NCI-H2081 treated with DMSO at 0.1 percent for 48 hours (cell line): Measurements from ENCODE around the gene KCNK13.
"Not testable (repeated sequence)": the region's sequence is repeated elsewhere in the genome, so short reads cannot be mapped to it uniquely, and the experiment has no call there.

Experiments
- DNase-seq: peaks from one replicate; lab custom pipeline; 2025; lab: John Stamatoyannopoulos, UW

KCNK13 gene

DNA sequence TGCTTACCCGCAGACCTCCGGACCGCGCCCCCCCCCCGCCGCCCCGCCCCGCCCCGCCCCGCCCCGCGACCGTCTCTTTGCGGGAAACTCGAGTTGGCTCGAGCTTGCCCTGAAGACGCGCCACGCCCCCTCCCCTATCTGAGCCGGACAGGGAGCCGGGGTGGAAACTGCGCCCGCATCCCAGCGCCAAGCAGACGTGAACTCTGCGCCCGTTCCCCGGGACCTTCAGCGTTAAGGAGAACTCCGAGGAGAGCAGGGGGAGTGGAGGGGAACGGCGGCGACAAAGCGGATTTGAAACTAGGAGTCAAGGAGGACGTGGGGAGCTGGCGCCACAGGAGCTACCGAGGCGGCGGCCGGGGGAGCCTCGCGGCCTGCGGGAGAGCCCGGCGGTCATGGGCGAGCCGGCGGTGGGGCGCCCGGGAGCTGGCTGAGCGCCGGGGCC lies at the start of gene KCNK13:
Gene KCNK13, plus strand, starts transcription at position 310 of the 442 bp plus-strand sequence. CDS start 212 bp downstream, outside the sequence.
- DNase-seq = no peak

DNA sequence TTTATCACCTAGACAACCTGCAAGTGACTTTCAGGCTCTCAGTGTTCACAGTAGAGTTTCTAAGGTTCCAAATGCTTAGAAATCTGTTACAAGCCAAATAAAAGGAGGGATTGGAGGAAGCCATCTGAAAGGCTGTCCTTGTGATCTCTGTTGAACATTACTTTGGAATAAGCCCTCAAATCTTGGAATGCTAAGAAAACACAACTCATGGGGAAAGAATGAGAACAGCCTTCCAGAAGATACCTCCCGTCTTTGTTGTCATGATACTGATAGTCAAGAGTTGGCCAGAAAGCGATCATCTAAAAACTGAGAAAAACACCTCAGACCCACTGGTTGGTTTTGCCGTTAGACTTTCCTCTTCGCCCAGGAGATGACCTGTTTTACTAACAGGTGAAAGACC lies 44.4 kb upstream of the KCNK13 start:
- no peak for DNase-seq

DNA sequence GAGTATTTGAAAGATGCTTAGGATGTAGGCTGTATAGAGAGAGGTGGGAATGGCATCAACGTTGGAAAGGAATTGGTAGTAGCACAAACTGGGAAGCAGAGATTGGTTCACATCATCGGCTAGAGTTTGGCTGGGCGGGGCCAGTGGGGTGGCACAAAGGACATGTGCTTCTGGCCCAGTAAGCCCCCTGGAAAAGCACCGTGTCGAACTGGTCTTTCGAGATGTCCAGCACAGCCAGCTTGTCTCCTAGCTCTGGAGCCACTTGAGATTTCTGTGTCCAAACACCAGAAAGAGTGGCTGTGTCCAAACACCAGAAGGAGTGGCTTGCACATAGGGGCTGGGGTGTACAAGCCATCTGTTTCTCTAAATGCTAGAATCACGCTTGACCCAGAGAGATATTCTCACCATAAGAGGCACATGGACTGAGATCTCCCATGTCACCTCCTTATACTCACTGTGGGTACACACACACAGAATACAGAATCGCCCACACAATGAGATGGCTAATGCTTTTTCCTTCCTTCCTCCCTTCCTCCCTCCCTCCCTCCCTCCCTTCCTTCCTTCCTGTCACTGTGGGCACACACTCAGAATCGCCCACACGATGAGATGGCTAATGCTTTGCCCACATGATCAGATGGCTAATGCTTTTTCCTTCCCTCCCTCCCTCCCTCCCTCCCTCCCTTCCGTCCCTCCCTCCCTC lies 41.8 kb upstream of the KCNK13 start:
- no peak for DNase-seq

DNA sequence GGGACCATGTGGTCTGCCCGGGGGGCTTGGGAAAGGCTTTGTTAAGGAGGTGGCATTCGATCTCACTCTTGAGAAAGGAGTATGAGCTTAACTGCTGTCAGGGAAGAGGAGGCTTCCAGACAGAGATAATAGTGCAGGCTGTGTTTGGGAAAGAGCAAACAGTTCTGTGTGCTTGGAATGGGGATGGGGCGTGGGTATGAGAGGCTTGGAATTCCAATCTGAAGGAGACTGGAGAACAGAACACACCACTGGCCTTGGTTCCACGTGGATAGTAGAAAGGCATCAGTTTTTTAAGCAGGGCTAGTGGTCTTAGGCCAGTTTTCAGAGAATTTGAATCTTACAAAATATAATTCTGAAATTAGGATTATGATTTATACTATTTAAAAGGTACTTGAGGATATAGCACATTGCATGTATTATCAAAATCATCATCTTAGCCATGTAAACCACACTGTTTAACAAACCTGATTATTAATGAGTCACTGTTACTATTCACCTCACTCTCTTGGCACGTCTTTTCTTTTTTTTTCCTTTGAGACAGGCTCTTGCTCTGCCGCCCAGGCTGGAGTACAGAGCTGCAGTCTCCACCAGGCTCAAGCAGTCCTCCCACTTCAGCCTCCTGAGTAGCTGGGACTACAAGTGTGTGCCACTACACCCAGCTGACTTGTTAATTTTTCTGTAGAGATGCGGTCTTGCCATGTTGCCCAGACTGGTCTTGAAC lies 38.5 kb upstream of the KCNK13 start:
- DNase-seq = no peak

- DNase-seq = no peak
Observed at GRCh38 chr14:90024910-90025309, 36.9 kb upstream of the KCNK13 start.

DNA sequence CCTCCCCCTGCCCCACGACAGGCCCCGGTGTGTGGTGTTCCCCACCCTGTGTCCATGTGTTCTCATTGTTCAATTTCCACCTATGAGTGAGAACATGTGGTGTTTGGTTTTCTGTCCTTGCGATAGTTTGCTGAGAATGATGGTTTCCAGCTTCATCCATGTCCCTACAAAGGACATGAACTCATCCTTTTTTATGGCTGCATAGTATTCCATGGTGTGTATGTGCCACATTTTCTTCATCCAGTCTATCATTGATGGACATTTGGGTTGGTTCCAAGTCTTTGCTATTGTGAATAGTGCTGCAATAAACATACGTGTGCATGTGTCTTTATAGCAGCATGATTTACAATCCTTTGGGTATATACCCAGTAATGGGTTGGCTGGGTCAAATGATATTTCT lies 35.2 kb upstream of the KCNK13 start:
- not testable (repeated sequence) for DNase-seq

DNA sequence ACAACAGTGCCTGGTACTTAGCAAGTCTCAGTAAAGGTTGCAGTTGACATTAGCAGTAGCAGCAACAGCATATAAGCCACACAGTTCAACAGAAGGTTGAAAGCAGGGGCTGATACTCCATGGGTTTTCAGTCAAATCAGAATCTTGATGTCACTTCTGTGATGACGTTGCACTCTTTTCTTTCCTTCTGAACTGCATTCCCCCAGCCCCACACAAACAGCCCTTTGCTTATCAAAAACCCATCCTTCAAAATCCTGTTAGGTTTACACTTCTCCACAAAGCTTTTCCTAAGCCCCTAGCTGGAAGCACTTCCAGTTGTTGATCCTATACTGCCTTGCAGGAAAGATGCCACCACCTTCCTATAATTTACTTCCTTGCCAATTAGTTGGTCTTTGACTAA lies 34.0 kb upstream of the KCNK13 start:
- no peak for DNase-seq

DNA sequence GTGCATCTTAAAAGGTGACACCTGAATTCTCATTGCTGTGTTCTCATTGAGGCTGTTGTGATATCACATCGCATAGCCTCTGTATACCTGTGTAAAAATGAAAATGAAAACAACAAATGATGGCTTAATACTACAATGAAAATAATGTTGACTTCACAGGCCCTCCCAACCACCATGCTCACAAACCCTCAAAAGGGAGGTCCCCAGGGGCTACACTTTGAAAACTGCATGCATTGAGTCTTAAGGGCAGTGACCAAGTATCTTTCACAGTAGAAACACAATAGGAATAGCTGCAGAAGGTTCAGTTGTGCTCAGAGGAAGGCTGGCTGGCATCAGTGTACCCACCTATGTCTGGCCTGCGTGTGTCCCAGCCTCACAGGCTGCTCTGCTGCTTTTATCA lies 27.6 kb upstream of the KCNK13 start:
- DNase-seq = no peak

DNA sequence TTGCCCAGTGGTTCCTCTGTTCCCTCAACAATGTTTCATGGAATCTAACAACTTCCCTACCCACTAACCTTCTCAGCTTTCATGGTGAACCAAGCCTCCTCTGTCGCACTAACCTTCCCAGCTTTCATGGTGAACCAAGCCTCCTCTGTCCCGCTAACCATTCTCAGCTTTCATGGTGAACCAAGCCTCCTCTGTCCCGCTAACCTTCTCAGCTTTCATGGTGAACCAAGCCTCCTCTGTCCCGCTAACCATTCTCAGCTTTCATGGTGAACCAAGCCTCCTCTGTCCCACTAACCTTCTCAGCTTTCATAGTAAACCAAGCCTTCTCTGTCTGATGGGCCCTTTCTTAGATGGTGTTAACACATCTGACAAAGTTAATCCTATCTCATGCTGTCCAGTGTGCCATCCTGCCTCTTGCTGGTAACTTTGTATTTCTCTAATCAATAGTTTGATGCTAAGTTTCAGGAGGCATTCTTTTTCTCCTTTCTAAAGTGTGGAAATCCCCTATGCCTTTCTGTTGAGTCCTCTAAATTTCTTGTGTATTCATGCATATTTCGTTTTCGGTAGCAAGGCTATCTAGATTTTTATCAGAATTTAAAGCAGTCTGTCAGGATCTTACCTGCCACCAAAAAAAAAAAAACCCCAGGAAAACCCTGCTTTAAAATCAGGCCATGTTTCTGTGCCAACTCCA lies 26.8 kb upstream of the KCNK13 start:
- DNase-seq = no peak

- no peak for DNase-seq
Observed at GRCh38 chr14:90039253-90040010, 22.4 kb upstream of the KCNK13 start.

DNA sequence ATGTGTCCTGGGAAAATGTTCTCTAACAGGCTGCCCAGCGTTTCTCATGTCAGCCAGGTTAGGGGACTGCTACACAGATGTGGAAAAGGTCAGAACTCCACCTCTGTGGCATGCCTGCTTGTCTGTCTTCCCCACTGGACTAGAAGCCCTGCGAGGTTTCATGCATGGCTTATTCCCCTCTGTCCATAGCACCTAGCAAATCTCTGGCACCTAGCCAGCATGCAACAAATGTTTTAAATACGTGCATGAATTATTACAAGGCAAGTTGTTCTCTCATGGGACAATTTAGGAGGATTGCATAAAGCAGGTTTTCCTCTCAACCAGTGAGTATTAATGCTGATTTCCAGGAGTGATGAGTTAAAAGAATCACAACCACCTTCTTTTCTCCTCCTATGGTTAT lies 21.4 kb upstream of the KCNK13 start:
- DNase-seq = no peak

- DNase-seq = no peak
Observed at GRCh38 chr14:90042496-90043252, 19.1 kb upstream of the KCNK13 start.

DNA sequence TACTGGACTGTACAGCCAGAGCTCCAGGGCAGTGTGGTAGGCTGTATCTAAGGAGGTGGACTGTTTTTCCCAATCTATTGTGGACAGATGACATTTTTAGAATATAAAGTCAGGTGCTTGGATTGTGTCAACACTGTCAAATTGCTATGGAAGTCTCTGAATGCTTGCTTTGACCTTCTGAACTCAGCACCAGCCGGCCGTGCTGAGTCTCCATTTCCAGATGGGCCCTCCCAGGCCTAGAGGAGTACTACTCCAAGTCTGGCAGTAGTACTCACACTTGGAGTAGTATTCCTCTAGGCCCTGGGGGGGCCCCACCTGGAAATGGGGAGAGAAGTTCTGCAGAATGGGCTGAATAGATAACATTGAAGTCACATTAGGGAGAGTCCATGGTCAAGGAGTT lies 16.2 kb upstream of the KCNK13 start:
- DNase-seq = no peak

GRCh38 chr14:90049390-90049789 lies 12.4 kb upstream of the KCNK13 start:
- DNase-seq = no peak

DNA sequence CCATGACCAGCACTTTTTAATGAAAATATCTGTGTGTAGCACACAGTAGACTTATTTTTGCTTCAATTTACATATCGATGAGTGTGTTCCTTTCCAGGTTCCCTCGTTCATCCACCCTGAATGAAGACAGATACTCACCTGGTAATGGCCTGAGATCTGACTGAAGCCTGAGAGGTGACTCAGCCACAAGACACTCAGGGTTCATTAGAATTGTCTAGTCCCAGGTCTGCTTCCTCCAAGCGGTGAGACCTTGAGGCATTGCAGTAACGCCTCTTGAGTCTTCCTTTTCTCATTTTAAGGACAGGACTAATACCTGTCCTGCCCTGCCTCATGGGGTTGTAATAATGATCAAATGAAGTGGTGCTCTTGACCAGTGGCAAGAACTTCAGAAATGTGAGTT lies 11.5 kb upstream of the KCNK13 start:
- DNase-seq = no peak

- no peak for DNase-seq
Observed at GRCh38 chr14:90053044-90053443, 8.8 kb upstream of the KCNK13 start.

DNA sequence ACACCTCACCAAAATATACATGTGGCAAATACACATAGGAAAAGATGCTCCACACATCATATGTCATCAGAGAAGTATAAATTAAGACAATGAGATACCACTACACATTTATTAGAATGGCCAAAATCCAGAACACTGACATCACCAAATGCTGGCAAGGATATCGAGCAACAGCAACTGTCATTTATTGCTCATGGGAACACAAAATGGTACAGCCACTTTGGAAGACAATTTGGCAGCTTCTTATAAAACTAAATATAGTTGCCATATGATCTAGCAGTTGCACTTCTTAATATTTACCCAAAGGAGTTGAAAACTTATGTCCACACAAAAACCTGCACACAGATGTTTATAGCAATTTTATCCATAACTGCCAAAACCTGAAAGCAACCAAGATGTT lies 7.0 kb upstream of the KCNK13 start:
- no peak for DNase-seq

DNA sequence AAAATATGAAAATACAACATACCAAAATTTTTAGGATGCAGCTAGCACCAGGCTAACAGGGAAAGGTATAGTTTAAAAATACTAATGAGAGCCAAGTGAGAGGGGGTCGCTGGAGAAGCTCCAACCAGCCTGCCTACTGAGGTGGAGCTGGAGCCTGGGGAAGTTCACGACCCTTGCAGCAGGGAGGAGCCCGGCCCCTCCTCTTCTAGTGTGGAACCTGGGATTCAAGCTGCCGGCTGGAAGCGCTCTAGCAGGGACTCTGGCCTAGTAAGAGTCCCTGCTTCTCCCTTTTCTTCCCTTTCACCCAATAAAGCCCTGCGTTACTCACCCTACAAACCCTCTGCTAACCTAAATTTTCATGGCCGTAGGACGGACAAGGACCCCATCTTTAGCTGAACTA lies 5.0 kb upstream of the KCNK13 start:
- DNase-seq = no peak

DNA sequence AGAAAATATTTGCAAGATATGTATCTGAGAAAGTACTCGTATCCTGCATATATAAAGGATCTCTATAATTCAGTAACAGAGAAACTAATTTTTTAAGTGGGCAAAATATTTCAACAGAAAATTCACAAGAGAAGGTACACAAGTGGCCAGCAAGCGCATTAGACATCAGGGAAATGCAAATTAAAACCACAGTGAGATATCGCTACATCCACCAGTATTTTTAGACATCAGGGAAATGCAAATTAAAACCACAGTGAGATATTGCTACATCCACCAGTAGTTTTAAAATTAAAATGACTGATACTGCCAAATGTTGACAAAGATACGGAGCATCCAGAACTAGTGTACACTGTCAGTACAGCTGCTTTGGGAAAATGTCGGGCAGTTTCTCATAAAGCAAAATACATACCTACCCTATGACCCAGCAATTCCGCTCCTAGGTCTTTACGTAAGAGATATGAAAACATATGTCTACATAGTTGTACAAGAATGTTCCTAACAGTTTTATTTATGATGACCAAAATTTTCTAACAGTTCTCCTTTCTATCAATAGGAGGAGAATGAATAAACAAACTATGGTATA lies 2.8 kb upstream of the KCNK13 start:
- DNase-seq = no peak

DNA sequence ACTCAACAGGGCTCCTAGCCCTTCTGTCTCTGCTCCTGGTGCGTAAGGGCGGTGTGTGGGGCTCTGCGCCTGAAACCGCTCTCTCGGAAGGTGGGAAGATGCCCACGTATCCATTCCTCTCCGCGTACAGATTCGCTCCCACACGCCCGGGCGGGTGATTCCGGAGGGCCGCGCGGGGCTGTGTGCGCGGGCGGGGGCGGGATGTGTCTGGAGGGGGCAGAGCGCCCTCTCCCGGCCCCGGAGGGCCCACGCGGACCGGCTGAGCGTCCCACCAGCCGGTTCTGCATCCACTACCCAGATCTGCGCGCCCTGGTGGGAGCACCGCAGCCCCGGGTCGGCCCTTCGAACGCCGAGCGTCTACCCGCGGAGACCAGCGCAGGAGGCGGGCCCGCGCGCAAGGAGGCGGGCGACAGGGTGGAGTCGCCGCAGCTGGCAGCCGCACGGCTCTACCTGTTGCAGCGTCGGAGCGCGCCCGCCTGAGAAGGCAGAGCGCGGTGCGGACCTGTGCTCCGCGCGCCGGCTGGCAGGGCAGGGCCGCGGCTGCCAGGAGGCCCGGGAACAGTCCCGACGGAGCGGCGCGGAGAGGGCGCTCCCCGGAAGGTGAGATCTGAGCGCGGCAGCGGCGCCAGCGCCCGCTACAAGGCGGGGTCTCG lies 1.4 kb upstream of the KCNK13 start:
- no peak for DNase-seq
